HG03354 (cell line): ENCODE measurements around the gene SLC13A4.
"Not testable (repeated sequence)": the region's sequence is repeated elsewhere in the genome, so short reads cannot be mapped to it uniquely, and the experiment has no call there.

Experiments used
- ATAC-seq: cut with Tn5 transposase; IDR thresholded peaks from one replicate; pipeline ENCODE4 v1.9.1; 2021; ENCODE audit warnings: mild to moderate bottlenecking; ENCODE audit not compliant: unreplicated experiment, poor library complexity, severe bottlenecking

Gene SLC13A4

DNA sequence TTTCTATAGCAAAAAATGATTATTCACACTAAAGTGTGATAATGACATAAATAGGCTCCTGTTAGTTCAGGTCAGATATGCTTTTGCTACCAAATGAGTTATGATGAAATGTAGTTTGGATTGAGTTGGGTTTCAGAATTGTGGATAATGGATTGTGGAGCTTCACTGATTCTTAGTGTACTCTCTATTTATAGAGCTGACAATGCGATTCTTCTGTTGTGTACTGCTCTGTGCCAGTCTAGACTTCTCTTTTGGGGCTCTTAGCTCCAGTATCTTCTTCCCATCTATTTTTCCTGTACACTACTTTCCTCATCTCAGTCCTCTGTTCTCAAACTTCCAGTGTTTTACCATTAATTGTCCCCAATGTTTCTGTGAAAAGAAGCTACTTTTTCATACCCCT is 58.2 kb downstream of the SLC13A4 start:
- ATAC-seq, result no peak

DNA sequence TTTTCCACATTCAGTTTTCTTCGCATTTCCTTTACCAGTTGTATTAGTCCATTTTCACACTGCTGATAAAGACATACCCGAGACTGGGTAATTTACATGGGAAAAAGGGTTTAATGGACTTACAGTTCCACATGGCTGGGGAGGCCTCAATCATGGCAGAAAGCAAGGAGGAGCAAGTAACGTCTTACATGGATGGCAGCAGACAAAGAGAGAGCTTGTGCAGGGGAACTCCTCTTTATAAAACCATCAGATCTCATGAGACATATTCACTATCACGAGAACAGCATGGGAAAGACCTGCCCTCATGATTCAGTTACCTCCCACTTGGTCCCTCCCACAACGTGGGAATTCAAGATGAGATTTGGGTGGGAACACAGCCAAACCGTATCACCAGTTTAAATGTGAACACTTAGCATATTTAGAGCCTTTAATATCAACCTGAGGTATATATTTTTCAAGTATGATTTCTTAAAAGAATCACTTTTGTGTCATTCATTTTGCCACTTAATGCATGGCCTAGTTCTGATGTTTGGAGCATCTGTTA is 59.1 kb downstream of the SLC13A4 start:
- not testable (repeated sequence) for ATAC-seq

DNA sequence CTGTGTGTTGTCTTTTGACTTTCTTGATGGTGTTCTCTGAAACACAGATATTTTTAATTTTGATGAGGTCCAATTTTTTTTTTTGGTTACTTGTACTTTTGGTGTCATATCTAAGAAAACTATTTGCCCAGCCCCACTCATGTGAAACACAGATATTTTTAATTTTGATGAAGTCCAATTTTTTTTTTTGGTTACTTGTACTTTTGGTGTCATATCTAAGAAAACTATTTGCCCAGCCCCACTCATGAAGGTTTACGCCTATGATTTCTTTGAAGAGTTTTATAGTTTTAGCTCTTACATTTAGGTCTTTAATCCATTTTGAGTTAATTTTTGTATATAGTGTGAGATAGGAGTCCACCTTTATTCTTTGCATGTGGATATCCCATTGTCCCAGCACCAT is 60.4 kb downstream of the SLC13A4 start:
- ATAC-seq, result not testable (repeated sequence)

DNA sequence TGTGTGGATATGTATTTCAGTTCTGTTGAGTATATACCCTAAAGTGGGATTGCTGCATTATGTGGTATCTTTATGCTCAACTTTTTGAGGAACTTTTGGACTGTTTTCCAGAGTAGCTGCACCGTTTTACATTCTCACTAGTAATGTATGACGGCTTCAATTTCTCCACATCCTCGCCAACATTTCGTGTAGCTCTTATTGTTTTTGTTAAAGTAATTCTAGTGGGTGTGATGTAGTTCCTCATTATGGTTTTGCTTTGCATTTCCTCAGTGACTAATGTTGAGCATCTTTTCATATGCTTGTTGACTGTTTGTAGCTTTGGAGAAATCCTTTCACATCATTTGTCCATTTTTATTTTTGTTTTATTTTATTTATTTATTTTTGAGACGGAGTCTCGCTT is 61.1 kb downstream of the SLC13A4 start:
- no peak for ATAC-seq

DNA sequence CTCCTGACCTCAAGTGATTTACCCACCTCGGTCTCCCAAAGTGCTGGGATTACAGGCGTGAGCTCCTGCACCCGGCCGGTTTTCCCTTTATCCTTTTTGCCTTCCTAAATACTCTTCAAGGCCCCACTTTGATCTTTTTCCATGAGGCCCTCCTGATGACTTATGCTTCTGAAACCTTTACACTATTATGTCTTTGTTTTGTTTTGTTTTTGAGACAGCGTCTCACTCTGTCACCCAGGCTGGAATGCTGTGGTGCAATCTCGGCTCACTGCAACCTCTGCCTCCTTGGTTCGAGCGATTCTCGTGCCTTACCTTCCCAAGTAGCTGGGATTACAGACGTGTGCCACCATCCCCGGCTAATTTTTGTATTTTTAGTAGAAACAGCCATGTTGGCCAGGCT is 61.8 kb downstream of the SLC13A4 start:
- ATAC-seq, result no peak

DNA sequence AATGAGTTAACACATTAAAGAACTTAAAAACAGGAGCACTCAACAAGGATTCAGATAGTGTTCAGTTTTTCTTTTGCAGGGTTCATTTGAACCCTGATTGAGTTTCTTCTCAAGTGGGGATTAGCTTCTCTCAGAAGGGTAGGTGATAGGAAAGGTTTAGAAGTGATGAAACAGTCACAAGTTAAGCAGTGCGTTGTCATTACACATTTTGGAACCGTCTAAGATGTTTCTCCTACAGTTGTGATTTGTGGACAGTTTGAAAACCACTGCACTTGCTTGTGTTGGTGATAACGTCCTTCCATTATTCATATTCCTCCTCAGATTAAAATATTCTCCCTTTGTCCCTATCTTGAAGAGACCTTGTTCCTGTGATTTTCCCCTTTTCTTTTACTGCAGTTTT is 62.9 kb downstream of the SLC13A4 start:
- no peak for ATAC-seq

DNA sequence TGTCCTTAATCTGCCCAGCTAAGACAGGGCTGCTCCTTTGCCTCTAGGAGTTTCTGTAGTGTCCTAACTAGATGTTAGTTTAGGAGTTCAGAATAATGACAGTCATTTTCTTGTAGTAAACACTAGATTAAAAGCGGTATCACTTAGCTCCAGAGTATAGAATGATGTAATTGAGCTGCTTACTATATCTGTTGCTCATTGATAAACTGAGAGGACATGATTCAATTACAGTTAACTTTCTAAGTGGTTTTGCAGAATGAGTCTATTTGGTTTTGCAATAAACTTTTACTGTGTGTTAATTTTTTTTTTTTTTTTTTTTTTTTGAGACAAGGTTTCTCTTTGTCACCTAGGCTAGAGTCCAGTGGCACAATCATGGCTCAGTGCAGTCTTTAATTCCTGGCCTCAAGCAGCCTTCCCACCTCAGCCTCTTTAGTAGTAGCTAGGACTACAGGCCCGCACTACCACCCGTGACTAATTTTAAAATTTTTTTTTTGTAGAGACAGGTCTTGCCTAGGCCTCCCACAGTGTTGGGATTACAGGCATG is 63.9 kb downstream of the SLC13A4 start:
- no peak for ATAC-seq

DNA sequence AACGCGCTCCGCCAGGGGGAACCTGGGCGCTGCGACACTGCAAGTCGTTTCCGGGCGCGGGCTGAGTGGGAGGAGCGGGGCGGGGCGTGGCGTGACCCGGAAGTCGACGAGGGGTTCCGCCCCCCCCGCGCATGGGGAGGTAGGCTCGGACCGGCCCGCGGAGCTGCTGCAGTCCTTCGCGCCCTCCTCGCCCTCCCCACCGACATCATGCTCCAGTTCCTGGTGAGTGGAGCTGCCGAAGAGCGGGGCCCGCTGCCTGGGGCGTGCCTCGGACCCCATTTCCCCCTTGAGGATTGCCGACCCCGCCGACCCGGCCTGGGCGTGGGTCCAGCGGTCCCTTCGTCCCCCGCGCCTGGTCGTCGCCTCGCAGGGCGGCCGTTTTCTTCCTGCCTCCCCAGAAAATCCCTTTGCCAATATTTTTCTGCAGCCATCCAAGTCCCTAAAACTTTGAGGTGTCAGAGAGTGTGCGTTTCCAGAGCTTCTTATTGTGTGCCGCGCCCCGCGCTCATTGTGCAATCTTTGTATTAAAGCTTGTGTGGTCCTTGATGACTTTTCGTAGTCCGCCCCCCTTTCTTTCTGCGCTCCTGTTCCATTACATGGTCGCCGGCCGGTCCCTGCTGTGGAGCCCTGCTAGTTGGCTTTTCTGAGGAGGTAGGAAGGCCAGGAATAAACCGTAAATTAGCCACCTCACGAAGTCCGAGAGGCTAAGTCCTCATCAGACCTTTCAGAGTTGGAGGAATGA is 65.4 kb downstream of the SLC13A4 start, which contains the start of gene STMP1:
Gene STMP1 (plus strand): TSS at position 142 of the 742 bp plus-strand sequence.
- peak; percentile 97 for ATAC-seq

DNA sequence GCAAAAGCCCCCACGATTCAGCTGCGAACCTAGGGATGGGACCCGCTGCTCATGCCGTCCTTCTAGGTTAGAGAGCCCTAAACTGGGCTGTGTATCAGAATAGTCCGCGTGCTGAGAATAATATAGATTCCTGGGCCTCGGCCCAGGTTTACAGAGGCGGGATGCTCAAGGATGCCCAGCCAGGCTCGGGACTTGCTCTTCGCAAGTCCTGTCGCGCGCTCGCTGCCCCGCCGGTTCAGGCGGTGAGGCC is 65.9 kb downstream of the SLC13A4 start:
- ATAC-seq, result no peak

DNA sequence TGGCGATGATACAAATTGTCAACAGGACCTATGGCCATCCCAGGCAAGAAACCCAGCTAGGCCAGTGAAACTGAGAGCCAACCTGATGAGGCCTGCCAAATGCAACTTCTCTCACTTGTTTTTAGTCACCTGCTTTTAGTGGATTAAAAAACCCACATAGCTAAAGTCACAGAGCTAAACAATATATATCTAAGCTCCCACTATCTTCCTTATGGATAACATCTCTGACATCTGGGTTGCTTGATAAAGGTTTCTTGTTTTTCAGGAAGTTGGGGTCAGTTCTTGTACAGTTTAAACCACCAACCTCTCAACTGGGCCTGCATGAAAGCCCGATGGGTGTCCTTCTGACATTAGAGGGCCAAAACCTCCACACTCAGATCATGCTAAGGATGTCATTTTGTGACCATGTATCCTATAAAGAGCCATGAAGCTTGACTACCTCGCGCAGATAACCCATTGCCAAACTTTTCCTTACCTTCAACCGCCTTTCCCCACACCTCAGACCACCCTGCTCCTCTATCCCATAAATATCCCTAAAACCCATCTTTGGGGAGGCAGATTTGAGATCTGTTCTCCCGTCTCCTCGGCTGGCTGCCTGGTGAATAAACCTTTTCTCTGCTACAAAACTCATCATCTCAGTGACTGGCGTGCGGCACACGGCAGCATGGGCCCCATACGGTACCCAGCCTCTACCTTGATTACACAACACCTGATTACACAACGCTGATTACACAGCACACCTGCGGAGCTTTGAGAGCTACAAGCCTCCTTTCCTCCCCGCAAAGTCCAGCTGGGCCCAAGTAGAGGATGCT is 66.5 kb downstream of the SLC13A4 start:
- peak; percentile 0 for ATAC-seq

DNA sequence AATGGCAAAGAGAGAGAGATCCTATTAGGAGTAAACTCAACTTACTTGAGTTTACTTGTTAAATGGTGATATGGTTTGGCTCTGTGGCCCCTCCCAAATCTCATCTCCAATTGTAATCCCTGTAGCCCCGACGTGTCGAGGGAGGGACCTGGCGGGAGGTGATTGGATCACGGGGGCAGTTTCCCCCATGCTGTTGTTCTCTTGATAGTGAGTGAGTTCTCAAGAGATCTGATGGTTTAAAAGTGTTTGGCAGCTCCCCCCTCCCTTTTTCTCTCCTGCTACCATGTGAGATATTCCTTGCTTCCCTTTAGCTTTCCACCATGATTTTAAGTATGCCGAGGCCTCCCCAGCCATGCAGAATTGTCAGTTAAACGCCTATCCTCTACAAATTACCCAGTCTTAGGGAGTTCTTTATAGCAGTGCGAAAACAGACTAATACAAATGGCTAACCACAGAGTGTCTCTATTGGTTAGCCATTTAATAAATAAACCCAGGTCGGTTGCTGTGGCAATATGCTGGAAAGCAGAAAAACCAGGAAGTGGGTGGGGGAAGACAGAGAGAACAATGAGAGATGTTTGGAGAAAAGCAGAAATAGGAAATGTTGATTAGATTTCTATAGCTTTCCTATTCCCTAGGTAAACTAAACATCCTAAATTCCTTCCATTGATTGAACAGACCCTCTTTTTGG is 68.7 kb downstream of the SLC13A4 start:
- no peak for ATAC-seq

DNA sequence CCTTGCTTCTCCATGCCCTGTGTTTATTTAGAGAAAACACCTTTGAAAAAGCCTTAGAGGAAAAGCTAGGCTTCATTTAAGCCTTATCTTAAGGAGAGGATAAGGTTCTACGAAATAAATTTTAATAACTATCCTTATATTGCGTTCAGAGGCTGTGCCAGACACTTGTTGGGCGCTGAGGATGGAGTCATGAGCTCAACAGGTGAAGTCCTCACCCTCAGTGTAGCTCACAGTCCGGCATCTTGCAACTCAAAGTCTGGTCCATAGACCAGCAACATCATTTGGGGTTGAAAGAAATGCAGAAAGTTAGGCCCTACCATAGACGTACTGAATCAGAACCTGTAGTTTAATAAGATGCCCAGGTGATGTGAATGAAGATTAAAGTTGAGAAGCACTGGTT is 69.4 kb downstream of the SLC13A4 start:
- ATAC-seq, result no peak

DNA sequence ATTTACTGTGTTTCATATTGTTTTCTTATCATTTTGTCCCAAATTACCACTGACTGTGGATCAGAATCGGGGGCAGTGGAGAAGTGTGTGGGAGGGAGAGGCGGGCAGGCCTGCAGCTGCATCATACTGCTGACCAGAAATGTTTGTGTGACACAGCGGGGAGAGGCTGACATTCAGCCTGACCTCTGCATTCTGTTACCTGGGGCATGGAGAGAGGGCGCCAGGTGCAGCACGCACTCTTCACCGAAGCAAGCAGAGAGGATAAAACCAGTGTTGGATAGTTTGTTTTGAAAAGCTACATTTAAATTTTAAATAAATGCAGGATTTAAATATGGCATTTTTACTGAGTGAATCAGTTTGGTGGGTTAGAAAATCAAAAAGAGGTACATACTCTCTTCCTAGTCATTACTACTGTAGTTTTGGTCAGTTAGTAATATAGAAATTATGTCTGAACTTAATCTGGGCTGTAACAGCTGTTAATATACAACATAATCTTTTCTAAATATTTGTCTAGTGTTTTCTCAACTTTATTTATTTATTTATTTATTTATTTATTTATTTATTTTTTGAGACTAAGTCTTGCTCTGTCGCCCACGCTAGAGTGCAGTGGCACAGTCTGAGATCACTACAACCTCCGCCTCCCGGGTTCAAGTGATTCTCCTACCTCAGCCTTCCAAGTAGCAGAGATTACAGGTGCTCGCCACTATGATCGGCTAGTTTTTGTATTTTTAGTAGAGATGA is 74.5 kb downstream of the SLC13A4 start:
- no peak for ATAC-seq

DNA sequence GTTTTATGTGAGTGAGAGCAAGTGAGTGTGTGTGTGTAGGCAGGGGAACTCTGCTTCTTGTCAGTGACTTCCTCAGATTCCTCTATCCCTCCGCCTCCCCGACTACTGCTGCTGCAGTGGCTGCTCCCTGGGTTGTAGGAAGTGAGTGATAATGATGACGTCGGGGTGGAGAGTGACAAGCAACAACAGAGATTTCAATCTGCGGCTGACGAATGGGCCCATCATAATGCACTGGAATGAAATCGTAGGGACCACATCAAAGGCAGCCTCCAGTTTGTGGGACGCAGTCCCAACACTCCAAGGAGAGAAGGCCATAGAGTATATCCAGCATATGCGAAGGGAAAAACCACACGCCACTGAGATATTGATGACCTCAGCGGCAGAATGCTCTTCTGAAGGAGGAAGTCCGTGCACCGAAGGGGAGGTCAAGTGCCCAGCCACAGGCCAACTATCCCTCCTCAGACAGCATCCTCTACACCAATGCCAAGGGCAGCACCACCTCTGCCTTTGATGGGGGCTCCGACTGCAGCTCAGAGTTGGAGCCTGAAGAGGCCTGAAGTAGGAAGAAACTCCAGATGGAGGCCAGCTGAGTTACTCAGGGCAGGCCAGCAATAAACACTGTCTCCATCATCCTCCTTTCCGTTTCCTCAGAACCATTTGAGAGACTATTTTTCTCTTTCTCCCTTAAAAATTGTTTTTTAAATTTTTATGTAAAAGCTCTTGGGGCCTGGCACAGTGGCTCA is 77.0 kb downstream of the SLC13A4 start:
- ATAC-seq, result no peak

DNA sequence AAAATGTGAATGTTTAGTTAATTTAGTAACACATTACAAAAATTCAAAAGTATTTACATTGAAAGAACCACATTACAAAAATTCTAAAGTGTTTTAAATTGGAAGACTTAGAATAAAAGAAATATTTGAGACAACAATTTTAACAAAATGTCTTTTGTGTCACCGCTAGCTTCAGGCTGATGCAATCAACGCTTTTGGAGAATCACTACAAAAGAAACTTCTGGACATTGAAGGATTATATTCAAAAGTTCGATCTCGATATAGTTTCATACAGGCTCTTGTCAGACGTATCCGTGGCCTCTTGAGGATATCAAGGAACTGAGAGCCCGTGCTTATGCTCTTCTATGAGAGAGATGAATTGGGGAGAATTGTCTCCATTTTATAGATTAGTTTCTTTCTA is 79.8 kb downstream of the SLC13A4 start:
- ATAC-seq, result no peak

DNA sequence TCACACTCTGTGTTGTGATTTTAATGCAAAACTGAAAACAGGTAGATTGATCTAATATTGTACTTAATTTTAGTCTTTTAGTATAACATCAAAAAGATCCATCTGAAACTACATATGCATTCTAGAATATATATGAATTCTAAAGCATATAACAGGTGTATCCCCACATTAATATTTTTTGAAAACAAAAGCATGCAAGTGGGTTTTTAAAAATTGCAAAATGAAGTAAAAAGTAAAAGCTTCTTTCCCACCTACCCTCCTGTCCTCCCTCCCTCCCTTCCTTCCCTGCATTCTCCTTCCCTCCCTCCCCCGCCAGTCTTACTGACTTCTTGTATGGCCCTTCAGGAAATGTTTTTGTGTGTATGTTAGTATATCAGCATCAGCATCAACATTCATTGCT is 80.2 kb downstream of the SLC13A4 start:
- no peak for ATAC-seq

DNA sequence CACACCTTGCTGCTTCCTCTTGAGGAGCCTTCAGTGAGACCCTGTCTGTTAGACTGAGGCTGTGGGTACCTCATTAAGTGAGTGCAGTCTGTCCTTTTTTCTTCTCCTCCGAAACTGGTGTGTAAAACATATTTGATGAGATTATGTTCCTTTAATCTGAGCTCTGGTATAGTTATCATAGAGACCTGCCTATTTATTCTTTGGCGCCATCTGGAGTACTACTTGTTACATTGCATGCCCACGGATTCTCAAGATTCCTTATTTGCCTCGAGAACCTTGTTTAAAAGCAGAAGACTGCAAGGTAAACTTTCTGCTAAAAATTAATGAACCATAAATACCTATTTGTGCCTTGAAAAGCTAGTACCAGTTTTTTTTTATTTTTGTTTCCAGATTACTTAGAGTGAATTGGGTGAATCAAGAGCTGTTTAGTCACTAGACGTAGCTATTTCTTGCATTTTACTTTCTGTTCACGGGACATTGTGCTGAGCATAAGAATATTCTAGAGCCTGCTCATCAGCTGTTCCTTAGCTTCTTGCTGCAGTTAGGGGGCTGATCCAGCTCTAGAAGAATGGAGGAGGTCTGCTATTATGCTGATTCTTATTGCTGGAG is 82.6 kb downstream of the SLC13A4 start:
- peak; percentile 62 for ATAC-seq

DNA sequence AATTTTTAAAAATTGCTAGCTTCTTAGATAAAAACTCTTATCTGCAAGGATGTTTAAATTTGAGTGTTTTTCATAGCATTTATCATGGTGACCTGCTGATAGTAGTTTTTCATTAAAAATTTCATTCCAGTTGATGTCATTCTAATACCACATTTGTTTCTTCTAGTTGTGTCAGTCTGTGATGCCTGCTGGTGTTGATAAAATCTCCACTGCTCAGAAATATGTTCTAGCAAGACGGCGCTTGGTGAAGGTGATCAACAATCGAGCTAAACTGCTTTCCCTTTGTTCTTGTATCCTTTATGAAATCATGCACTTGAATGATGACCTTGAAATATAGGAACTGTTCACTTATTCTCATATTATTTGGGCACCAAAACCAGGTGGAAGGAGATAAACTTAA is 83.3 kb downstream of the SLC13A4 start:
- ATAC-seq, result no peak

DNA sequence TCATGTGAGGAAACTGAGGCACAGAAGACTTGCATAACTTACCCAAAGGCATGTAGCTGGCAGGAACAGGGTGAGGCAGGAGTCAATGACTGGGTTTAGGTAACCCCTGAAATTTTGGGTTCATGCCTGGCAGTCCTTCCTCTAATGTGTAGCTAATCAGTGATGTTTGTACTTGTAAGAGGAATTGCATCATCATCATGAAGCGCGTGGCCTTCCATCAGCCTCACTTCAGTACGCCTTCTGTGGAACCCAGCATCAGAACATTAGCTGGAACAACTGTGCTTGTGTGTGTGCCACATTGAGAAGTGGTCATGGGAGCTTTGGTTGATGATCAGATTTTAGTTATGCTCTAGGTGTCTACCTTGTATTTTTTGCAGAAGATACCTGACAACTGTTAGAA is 83.8 kb downstream of the SLC13A4 start:
- no peak for ATAC-seq
